Activated T-cell treated with anti-CD3 and anti-CD28 coated beads, Interleukin-2, amount 50 U/mL, for 1 hour (primary cell): ENCODE data around the gene BCDIN3D.
A peak's percentile ranks its signal among the peaks of the same experiment; 100 is the strongest.
"Not testable (repeated sequence)": the region's sequence is repeated elsewhere in the genome, so short reads cannot be mapped to it uniquely, and the experiment has no call there.

Experiments
- DNase-seq: peaks from one replicate; pipeline ENCODE4 v3.0.0-alpha.2; 2020

BCDIN3D gene

GRCh38 chr12:49876070-49876469, 33.2 kb upstream of the BCDIN3D start:
- DNase-seq, result no peak

GRCh38 chr12:49875115-49875720, 32.3 kb upstream of the BCDIN3D start:
- DNase-seq, result no peak

GRCh38 chr12:49874142-49874897, 31.4 kb upstream of the BCDIN3D start:
- no peak for DNase-seq

- no peak for DNase-seq
Observed at GRCh38 chr12:49873361-49873934, 30.5 kb upstream of the BCDIN3D start.

GRCh38 chr12:49872781-49873181, 29.9 kb upstream of the BCDIN3D start:
- DNase-seq, result no peak

- DNase-seq, result no peak
Observed at GRCh38 chr12:49872381-49872780, 29.5 kb upstream of the BCDIN3D start.

GRCh38 chr12:49871811-49872251, 28.9 kb upstream of the BCDIN3D start:
- not testable (repeated sequence) for DNase-seq

GRCh38 chr12:49871263-49871561, 28.3 kb upstream of the BCDIN3D start:
- no peak for DNase-seq

GRCh38 chr12:49870501-49871262, 27.8 kb upstream of the BCDIN3D start:
- DNase-seq, result no peak

GRCh38 chr12:49869816-49870500, 27.1 kb upstream of the BCDIN3D start:
- no peak for DNase-seq

GRCh38 chr12:49868952-49869815, 26.3 kb upstream of the BCDIN3D start:
- no peak for DNase-seq

GRCh38 chr12:49868449-49868848, 25.5 kb upstream of the BCDIN3D start:
- DNase-seq, result no peak

GRCh38 chr12:49867570-49868341, 24.9 kb upstream of the BCDIN3D start:
- DNase-seq, result no peak

GRCh38 chr12:49866859-49867569, 24.1 kb upstream of the BCDIN3D start:
- peak; percentile 78 for DNase-seq

GRCh38 chr12:49865782-49866135, 22.9 kb upstream of the BCDIN3D start:
- DNase-seq, result no peak

- DNase-seq, result no peak
Observed at GRCh38 chr12:49865109-49865781, 22.3 kb upstream of the BCDIN3D start.

- DNase-seq, result no peak
Observed at GRCh38 chr12:49864798-49865090, 21.8 kb upstream of the BCDIN3D start.

- no peak for DNase-seq
Observed at GRCh38 chr12:49863946-49864797, 21.3 kb upstream of the BCDIN3D start.

- not testable (repeated sequence) for DNase-seq
Observed at GRCh38 chr12:49860921-49861320, 18.0 kb upstream of the BCDIN3D start.
